Breast epithelium (tissue), 4 donors: Measurements from ENCODE around the gene POFUT2. TPM values are rescaled to one million over a fixed set of nuclear protein-coding genes. Genes with fewer than 3 reads are reported as not detected.

Experiments
- DNase-seq, 2 donors: peaks; one replicate each; pipeline ENCODE4 v3.0.0-alpha.2; 2019; ENCODE audit warnings: low spot score in 2 of 2
- H3K27ac ChIP-seq, 2 donors: fragments of 200-600 bp; sonication (generic) in 1 of 2; one replicate each; pipeline ENCODE4 v1.5.1; 2016 to 2019; ENCODE audit warnings: mild to moderate bottlenecking in 1 of 2
- H3K27me3 ChIP-seq, 2 donors: fragments of 200-600 bp; sonication (generic) in 1 of 2; one replicate each; pipeline versions ENCODE4 v1.5.1 to v1.6.0; 2017 to 2019; ENCODE audit warnings: control low read depth in 1 of 2, mild to moderate bottlenecking in 1 of 2
- H3K36me3 ChIP-seq: fragments of 200-600 bp; one replicate; pipeline ENCODE4 v1.5.1; 2019
- H3K4me1 ChIP-seq, 2 donors: fragments of 200-600 bp; sonication (generic); one replicate each; pipeline ENCODE4 v1.5.1; 2016 to 2019; ENCODE audit warnings: control low read depth in 1 of 2
- H3K4me3 ChIP-seq, 3 donors: fragments of 200-600 bp; sonication (generic); 1 replicate in 2 of 3; 2 replicates in 1 of 3; pipeline ENCODE4 v1.5.1; 2016 to 2019; ENCODE audit warnings: mild to moderate bottlenecking in 3 of 3, moderate library complexity in 2 of 3
- H3K9me3 ChIP-seq, 2 donors: fragments of 200-600 bp; sonication (generic) in 1 of 2; one replicate each; pipeline ENCODE4 v1.5.1; 2016 to 2019; ENCODE audit warnings: control low read depth in 1 of 2
- CTCF ChIP-seq, 3 donors: fragments of 450-650 bp; IDR thresholded peaks; one replicate each; pipeline ENCODE4 v1.5.1; 2016 to 2017; ENCODE audit warnings: antibody characterized with exemption in 3 of 3, mild to moderate bottlenecking in 3 of 3, moderate library complexity in 3 of 3
- POLR2A ChIP-seq: fragments of 450-650 bp; IDR thresholded peaks from one replicate; pipeline ENCODE4 v1.6.1; 2016; ENCODE audit warnings: antibody characterized with exemption, mild to moderate bottlenecking, moderate library complexity
- POLR2AphosphoS5 ChIP-seq, 3 donors: sonication (generic); formaldehyde crosslinking; IDR thresholded peaks; one replicate each; pipeline ENCODE4 v1.6.1; 2017; ENCODE audit warnings: antibody characterized with exemption in 3 of 3
- intact Hi-C: fragments of 100-400 bp; cut with DNase I; formaldehyde crosslinking; loops from one replicate; pipeline ENCODE4 v1.15.1; 2023; ENCODE audit warnings: low total_unique reads
- total RNA-seq, 3 donors: library from RNA; depleted of rRNA; stranded (reverse); fragments of >200 nt; gene quantifications; one replicate each; pipeline ENCODE4 v1.1.0, GENCODE V29; 2016

POFUT2 gene
- total RNA-seq, 3 donors from 2014 or later: 20.0 to 22.9 (median 22.1) TPM

GRCh38 chr21:45326169-45326851 is 38.6 kb upstream of the POFUT2 start:
- H3K4me3 ChIP-seq: no peak overlapping the region
- intact Hi-C loops: loop anchor here (10.0 kb wide), 1 partner anchor 88 kb away; no protein-coding TSS in a partner anchor
- H3K27ac ChIP-seq: no peak overlapping the region
- peaks cover 0 to 5% of the 10 kb centered on the region in 2 donors for H3K27me3 ChIP-seq
- H3K4me1 ChIP-seq: no peaks in the 10 kb centered on the region
- no peaks in the 10 kb centered on the region for H3K9me3 ChIP-seq
- no peak for DNase-seq
- no peaks in the 10 kb centered on the region for H3K36me3 ChIP-seq
- TF ChIP-seq POLR2A (no peak), CTCF (IDR thresholded peaks at IDR 0.05) (no peak), POLR2AphosphoS5 (IDR thresholded peaks at IDR 0.05) (no peak)

DNA sequence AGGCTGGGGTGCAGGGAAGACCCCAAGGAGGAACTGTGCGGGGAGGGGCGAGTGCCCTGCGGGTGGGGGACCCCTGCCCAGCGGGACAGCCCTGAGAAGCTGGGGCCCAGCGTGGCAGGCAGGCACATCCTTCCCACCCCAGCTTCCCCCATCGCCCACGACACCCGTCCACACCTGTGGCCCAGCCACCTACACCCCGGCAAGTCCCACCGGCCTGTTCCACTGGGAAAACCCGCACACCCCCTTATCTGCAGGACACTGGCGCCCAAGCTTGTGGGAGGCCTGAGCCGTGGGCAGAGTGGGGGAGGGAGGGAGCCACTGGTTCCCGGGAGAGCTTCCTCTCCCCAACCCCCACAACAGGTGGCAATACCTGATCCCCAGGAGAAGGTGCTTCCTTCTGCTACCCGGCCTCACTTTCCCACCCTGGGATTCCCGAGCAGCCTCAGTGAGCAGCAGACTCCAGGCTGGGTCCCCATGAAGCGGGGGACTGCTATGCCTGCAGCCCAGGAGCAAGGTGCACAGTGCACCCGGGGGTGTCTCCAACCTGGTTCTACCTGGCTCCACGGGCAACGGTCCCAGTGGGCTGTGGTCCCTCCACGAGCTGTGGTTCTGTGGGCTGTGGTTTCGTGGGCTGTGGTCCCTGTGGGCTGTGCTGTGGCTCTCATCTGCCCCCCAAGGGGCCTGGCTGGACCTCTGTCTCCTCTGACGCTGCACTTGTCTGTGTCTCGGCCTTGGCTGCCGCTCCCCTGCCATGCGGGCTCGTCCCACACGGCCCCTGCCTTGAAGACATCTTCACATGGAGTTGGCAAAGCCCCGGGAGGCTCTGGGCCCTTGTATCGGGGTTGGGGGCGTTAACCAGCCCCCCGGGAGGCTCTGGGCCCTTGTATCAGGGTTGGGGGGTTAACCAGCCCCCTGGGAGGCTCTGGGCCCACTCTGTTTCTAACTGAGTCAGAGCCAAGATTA is 37.8 kb upstream of the POFUT2 start:
- Histone ChIP-seq H3K27ac (no peak overlapping the region), H3K4me1 (no peaks in the 10 kb centered on the region), H3K9me3 (no peaks in the 10 kb centered on the region), H3K36me3 (no peaks in the 10 kb centered on the region), H3K27me3 (peaks cover 0 to 5% of the 10 kb centered on the region in 2 donors), H3K4me3 (no peak overlapping the region)
- no peak for DNase-seq
- intact Hi-C loops: loop anchor here (10.0 kb wide), 1 partner anchor 89 kb away; no protein-coding TSS in a partner anchor
- TF ChIP-seq POLR2AphosphoS5 (IDR thresholded peaks at IDR 0.05) (no peak), POLR2A (no peak), CTCF (IDR thresholded peaks at IDR 0.05) (no peak)

DNA sequence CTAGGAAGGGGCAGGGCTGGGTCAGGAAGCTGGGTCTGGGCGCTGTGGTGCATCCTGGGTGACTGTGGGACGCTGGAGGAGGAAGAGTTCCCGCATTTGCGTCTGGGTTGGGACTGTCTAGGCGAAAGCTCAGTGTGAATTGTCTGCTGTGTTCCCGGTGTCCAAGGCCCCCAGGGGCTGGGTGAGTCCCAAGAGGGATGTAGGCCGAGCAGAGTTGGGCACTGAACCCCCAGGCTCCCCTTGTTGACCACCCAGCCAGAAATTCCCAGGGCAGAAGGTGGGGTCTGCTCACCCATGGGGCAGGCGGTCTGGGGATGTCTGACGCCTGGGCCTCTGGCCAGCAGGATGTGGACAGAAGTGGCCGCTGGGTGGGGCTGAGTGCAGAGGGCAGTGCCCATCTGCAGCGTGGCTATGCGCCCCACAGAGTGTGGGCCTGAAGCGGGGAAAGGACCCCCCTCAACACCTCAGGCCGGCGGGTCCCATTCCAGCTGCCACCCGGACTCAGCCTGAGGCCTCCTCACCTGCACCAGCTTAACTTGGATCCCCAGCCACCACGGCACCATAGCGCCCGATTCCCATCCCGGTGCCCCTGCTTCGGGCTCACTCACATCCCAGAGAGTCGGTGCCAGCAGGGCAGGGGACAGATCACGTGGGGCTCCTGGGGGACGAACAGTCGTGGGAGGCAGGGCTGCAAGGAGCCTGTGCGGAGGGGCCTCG is 37.0 kb upstream of the POFUT2 start:
- Histone ChIP-seq H3K27ac (no peak overlapping the region), H3K36me3 (no peaks in the 10 kb centered on the region), H3K4me3 (no peak overlapping the region), H3K27me3 (peaks cover 0 to 5% of the 10 kb centered on the region in 2 donors), H3K4me1 (no peaks in the 10 kb centered on the region), H3K9me3 (no peaks in the 10 kb centered on the region)
- TF ChIP-seq CTCF (IDR thresholded peaks at IDR 0.05) (no peak), POLR2A (no peak), POLR2AphosphoS5 (IDR thresholded peaks at IDR 0.05) (no peak)
- intact Hi-C loops: loop anchor here (10.0 kb wide), 1 partner anchor 90 kb away; no protein-coding TSS in a partner anchor
- DNase-seq: no peak

DNA sequence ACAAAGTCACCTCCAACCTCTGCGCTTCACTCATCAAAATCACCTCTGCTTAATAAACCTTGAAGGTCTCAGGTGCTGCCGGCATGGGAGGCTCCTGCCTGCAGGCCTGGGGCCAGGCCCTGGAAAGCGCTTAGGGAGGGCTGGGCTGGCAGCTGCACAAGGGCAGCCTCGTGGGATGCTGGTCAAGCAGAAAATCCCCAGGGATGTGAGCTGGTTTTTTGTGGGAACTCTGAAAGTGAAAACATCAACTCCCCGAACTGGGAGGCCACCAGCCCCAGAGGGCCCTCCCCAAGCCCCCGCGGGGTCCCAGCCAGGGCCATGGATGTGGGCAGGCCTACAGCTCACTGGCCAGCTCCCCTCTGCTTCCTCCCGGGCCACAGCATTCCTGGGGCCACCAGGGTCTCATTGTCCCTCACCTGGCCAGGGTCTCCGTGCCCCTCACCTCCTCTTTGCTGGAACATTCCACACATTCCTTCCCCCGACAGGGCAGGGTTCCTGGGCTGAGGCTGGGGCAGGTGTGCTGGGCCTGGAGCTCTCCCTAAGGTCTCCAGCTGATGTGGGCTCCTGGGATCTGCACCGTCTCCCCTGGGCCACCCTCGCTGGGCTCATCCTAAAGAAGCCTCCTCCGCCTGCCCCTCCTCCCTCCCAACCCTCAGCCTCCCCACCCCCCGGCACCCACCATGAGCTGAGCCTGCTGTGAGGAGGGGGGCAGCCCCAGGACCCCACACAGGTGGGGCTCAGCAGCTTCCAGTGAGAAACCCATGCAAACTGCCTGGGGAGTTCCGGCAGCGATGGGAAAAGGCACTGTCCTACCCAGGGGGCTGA is 36.0 kb upstream of the POFUT2 start:
- Histone ChIP-seq H3K4me1 (no peaks in the 10 kb centered on the region), H3K27me3 (peaks cover 0 to 5% of the 10 kb centered on the region in 2 donors), H3K36me3 (no peaks in the 10 kb centered on the region), H3K9me3 (no peaks in the 10 kb centered on the region), H3K27ac (peak overlapping the region in 1 of 2 donors; percentile 8), H3K4me3 (no peak overlapping the region)
- intact Hi-C loops: loop anchor here (10.0 kb wide), 1 partner anchor 91 kb away; no protein-coding TSS in a partner anchor
- TF ChIP-seq POLR2AphosphoS5 (IDR thresholded peaks at IDR 0.05) (no peak), CTCF (IDR thresholded peaks at IDR 0.05) (no peak), POLR2A (no peak)
- DNase-seq: no peak
